CD4-positive, alpha-beta T cell treated with Interleukin-1 beta for 1 hour (primary cell): ENCODE data around the gene STAP2.
"Not testable (repeated sequence)": the region's sequence is repeated elsewhere in the genome, so short reads cannot be mapped to it uniquely, and the experiment has no call there.

ENCODE experiments used
- DNase-seq, 2 donors: peaks; one replicate each; pipeline ENCODE4 v3.0.0-alpha.2; 2020 to 2022

Gene STAP2

DNA sequence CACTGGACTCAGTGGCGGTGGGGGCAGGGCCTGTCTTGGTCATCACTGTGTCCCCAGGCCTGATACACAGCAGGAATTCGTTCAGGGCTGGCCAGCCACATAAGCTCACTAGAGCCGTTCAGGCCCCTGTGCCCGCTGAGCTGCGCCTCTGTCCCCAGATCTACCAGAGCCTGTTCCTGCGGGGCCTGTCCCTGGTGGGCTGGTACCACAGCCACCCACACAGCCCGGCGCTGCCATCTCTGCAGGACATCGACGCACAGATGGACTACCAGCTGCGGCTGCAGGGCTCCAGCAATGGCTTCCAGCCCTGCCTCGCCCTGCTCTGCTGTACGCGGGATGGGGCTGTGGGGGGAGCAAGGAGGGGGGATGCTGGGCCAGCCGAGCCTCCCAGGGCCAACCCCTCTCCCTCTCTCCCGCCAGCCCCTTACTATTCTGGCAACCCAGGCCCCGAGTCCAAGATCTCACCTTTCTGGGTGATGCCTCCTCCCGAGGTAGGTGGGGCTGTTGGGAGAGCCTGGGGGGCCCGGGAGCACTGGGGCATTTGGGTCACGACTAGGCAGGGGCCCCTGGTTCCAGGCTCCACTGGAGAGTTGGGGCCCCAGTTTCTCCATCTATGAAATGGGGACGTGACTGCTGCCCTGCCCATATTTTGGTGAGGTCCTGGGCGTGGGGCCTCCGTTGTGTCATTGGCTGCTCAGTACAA lies 18.6 kb upstream of the STAP2 start:
- DNase-seq, result no peak

DNA sequence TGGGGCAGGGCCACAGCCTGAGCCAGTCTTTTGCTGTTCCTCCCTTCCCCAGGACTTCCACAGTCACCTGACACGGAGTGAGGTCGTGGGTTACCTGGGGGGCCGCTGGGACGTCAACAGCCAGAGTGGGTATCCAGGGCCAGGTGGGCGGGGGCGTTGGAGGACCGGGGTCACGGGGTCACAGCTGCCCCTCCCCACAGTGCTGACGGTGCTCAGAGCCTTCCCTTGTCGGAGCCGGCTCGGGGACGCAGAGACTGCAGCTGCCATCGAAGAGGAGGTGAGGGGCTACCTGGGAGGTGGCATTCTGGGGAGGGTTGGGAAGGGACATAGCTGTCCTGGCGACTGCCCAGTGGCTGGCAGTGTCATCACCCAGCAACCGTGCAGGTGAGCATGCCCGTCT lies 16.3 kb upstream of the STAP2 start:
- DNase-seq, result no peak

DNA sequence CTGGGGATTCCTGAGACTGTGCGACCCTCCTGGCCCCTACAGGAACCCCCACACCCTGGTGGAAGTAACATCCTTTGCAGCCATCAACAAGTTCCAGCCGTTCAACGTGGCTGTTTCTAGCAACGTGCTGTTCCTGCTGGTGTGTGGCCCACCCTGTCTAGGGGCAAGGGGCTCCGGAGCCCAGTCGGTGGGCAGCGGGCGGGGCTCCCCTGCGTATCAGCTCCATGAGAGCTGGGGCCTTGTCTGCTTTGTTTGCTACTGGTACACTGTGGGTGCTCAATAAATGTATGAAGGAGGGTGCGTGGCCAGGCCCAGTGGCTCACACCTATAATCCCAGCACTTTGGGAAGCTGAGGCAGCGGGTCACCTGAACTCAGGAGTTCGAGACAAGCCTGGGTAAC lies 15.7 kb upstream of the STAP2 start:
- DNase-seq, result no peak

DNA sequence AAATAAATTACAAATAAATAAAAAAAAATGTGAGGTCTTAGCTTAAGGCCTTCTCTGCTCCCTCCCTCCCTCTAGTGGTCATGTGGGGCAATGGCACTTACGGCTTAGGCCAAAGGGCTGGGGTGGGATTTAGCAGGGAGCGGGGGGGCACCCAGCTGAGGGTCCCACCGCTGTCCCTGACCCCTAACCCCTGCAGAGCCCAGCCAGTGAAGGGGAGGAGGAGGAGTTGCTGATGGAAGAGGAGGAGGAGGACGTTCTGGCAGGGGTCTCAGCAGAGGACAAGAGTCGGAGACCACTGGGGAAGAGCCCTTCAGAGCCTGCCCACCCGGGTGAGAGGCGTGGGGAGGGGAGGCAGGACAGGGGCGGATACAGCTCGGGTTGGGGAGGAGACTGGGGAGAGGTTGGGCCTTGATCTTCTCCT lies 14.1 kb upstream of the STAP2 start:
- DNase-seq, result peak; percentile 64 to 70

DNA sequence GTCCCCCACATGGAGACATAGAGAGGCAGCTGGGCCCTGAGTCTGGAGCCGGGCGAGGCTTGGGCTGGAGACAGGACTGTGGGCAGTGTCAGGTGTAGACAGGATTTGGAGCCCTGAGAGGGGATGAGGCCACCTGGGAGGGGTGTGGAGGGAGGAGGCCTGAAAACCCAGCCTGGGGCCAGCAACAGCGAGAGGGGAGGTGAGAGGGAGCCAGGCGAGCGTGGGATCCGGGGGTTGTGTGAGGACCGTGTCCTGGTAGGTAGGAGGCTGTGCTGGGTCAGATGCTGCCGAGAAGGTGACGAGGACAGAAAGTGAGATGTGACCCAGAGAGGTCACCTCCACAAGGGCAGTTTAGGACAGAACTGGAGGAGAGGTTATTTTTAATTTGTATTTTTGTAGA lies 12.1 kb upstream of the STAP2 start:
- no peak for DNase-seq

DNA sequence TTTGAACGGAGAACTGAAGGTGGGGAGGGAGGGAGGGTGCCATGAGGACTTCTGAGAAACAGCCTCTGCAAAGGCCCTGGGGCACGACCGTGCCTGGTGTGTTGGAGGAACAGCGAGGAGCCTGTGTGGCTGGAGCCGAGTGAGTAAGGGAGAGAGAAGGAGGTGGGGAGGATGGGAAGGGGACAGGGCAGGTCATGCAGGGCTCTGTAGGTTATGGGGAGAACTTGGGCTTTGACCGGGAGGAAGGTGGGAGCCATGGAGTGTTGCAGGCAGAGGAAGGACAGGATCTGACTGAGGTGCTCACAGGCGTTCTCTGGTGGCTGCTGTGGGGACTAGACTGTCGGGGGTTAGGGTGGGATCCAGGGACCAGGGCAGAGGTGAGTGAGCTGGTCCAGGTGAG lies 11.5 kb upstream of the STAP2 start:
- DNase-seq, result no peak

DNA sequence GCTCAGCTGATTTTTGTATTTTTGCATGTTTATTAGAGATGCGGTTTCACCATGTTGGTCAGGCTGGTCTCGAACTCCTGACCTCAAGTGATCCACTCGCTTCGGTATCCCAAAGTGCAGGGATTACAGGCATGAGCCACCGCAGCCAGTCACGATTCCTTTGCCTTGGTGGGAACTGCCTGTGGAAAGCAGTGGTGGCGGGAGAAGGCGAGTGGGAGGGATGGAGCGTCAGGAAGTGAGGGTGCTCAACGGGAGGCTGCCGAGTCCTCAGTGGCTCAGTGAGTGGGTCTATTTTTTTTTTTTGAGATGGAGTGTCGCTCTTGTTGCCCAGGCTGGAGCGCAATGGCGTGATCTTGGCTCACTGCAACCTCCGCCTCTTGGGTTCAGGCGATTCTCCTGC lies 10.6 kb upstream of the STAP2 start:
- DNase-seq, result not testable (repeated sequence)

DNA sequence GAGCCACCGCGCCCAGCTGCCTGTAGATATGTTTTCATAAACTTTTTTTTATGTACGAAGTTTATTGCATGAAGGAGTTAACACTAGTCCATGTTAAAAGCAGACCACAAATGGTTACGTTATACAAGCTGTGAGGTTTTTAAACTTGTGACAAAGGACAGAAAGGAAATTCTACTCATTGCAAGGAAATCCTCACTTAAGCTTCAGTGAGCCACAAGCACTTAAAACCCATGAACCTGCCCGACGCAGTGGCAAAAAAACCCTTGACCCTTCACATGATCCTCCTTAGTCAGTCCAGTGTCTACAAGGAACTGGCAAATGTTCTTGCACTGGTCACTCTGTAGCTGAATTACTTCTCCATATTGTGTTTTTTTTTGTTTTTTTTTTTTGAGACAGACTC lies 8.9 kb upstream of the STAP2 start:
- no peak for DNase-seq

DNA sequence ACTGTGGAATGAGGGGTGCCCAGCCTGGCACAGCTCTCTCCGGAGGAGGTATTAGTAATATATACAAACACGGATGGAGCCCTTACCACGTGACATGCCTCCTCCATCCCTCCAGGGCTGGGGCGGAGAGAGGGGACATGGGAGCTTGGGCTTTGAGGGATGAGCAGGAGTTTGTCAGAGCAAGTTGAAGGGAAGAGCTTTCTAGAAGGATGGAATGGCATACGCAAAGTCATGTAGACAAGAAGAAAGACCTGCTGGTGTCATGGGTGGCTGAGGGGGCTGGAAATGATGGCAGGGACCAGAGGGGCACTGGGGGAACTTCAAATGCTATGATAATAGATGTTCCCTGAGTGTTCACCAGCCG lies 7.4 kb upstream of the STAP2 start:
- DNase-seq, result no peak

DNA sequence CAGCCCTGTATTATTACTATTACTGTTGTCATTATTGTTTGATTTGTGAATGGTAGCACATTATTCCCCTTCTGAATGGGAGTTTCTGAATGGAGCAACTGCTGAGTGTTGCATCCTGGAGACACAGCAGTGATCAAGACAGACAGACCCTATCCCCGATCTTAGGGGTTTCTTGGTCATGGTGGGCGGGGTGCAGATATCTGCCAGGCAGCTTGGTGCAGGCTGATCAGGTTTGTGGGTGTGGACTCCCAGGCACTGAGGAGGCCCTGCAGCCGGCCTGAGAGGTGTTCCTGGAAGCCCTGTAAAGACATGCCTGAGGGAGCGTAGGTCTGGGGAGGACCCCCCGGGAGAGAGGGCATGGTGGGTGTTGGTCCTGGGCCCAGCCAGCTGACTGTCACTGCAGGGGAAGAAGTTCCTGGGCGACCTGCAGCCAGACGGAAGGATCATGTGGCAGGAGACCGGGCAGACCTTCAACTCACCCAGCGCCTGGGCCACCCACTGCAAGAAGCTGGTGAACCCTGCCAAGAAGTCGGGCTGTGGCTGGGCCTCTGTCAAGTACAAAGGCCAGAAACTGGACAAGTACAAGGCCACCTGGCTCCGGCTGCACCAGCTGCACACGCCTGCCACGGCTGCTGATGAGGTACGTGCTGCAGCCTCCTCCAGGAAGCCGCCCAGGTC lies 6.9 kb upstream of the STAP2 start:
- DNase-seq, result no peak

DNA sequence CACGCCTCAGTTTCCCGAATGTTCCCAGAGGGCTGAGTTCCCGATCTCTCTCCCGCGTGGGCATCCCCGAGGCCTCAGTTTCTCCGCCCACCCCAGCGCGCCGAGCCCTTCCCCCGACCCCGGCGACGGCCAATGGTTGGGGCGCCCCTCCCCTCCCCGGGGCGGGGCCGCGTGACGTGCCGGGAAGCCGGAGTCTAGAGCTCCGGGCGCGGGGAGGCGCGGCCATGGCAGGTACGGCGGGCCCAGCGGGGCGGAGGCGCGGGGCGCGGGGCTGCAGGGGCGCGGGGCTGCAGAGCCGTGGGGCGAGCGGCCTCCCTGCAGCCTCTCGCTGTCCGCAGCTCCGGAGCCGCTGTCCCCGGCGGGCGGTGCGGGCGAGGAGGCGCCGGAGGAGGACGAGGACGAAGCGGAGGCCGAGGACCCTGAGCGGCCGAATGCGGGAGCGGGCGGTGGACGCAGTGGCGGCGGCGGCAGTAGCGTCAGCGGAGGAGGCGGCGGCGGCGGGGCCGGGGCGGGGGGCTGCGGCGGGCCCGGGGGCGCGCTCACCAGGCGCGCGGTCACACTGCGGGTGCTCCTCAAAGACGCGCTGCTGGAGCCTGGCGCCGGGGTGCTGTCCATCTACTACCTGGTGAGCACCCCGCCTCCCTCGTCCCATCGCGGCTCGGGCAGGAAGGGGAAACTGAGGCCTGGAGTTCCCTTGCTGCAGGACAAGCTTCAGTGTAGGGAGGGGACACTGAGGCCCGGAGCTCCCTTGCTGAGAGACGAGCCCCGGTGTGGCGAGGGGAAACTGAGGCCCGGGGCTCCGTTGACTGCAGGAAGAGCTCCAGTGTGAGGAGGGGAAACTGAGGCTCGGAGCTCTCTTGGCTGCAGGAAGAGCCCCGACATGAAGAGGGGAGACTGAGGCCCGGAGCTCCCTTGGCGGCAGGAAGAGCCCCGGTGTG lies 5.0 kb upstream of the STAP2 start, which contains the start of gene MPND:
Gene MPND, plus strand, starts transcription at position 193 of the 938 bp plus-strand sequence. Its CDS starts 32 bp downstream, at position 225.
- peak; percentile 87 to 90 for DNase-seq

DNA sequence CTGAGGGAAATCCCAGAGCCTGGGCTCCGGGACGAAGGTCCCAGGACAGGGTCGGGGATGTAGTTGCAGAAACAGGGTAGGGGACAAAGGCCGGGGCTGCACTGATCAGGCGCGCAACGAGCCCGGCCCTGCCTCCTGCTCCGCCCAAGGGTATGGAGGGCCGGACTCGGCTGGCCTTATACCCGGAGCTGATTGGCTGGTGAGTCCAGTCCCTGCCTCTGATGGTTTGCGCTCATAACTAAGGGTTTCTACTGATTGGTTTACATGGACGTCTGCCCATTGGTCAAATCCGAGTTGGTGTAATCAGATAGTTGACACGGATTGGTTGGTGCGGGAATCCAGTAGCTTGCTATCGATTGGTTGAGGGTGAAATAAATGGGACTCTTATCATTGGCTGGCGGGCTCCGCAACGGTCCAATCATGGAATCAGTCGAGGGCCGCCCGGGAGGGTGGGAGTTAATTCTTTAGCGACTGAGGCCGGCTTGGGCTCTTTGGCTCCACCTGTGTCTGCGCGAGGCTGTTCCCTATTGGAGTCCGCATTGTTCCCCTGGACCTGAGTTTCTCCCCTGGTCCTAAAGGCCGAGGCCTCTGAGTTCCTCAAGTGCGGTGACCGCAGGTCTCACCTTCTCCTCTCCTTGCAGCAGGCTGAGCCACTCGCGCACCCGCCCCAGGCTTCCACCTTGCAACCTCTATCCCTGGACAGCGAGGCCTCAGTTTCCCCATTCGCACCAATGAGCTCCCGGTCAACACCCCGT lies 4.2 kb upstream of the STAP2 start:
- DNase-seq, result peak; percentile 97 to 98

DNA sequence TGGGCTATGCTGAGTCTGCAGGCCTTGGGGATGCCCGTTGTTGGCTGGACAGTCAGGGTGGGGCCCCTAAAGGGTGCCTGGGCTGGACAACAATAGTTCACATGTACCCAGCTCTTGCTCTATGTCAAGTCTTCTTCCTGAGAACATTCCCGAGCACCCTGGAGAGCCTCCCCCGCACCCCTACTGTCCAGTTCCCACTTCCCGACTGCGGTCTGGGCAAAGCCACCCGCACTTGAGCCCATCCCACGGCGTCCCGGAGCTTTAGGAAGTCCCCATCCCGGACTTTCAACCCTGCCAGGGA lies 3.6 kb upstream of the STAP2 start:
- no peak for DNase-seq

DNA sequence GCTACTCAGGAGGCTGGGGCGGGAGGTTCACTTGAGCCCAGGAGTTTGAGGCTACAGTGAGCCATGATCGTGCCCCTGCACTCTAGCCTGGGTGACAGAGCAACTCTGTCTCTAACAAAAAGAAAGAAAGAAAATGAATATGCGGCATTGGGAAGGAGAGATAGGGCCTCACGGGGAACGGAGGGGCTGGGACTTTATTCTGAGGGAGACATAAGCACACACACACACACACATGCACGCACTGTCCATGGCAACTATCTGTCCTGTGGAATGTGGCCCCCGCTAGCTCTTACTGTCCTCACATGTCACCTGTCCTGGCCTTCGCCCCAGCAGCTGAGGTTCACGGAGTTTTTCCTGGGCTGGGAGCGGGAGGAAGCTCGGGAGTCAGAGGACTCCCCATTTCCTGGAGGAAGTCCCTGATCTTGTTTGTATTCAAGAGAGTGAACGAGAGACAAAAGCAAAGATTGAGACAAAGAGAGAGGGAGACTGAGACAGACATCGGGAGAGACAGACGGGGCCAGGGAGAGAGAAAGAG lies 654 bp downstream of the STAP2 start:
- DNase-seq, result no peak

DNA sequence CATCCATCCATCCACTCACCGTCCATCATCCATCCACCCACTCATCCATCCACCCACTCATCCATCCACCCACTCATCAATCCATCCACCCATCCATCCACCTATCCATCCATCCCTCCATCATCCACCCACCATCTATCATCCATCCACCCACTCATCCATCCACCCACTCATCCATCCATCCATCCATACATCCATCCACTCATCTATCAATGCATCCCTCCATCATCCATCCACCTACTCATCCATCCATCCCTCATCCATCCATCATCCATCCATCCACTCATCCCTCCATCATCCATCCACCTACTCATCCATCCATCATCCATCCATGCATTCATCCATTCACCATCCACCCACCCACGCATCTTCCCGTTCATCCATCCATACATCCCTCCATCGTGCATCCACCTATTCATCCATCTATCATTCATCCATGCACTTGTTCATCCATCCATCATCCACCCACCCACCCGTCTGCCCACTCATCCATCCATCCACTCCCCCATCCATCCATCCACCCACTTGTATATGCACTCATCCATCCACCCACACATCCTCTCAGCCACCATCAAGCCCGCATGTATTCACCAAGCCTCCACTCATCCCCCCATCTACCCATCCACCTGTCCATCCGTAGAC lies 3.6 kb downstream of the STAP2 start:
- no peak for DNase-seq

DNA sequence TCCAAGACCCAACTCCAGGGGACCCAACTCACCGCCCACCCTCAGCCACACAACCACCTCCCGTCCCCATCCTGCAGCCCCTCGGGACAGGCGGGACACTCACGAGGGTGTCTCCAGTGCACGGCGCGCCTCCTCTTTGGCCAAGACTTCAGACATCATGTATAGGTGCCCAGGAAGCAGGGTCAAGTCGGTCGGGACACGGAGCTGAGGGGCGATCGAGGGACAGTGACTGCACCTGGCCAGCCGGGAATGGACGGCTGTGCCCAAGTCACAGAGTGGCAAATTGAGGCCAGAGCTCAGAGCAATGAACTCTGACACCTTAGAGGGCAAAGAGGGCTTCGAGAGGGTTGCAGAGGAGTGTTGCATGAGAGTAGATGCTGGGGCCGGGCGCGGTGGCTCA lies 8.8 kb downstream of the STAP2 start:
- DNase-seq, result no peak

DNA sequence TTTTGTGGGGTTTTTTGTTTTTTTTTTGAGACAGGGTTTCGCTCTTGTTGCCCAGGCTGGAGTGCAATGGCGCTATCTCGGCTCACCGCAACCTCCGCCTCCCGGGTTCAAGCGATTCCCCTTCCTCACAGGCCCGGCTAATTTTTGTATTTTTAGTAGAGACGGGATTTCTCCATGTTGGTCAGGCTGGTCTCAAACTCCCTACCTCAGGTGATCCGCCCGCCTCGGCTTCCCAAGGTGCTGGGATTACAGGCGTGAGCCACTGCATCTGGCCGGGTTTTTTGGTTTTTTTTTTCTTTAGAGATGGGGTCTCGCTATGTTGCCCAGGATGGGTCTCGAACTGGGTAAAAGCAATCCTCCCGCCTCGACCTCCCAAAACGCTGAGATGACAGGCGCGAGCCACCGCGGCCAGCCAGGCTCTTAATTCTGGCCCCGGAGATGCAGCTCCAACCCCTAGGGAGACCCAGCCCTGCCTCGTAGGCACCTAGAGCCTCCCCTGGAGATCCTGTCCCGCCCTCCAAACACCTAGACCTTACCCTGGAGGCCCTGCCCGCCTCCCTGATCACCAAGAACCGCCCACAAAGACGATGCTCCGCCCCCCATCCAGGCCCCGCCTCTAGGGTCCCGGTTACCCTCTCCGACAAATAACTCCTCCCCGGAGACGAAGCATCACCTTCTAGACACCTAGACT lies 9.5 kb downstream of the STAP2 start:
- peak; percentile 27 to 36 for DNase-seq

DNA sequence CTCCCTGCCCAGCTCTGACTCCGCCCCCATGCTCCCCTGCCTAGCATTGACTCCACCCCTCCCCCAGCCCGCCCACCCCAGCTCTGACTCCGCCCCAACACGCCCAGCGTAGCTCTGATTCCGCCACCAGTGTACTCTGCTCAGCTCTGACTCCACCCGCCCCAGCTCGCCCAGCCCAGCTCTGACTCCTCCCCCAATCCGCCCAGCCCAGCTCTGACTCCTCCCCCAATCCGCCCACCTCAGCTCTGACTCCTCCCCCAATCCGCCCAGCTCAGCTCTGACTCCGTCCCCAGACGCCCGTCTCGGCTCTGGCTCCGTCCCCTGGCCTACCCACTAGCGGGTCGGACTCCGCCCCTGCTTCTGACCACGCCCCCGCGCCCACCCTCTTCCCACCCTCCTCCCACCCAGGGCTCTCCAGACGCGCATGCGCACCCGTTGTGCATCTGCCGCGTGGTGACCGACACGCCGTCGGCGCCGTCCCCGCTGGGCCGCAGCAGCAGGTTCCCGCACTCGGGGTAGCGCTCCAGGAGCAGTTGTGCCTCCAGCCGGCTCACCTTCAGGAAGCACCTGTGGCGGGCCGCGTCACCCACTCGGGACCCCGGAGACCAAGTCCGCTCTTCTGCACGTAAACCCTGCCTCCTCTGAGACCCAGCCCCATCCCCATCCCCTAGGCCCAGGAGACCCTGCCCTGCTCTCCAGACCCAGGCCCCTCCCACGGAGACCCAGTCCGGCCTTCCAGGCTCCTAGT lies 10.2 kb downstream of the STAP2 start:
- peak; percentile 95 to 96 for DNase-seq

DNA sequence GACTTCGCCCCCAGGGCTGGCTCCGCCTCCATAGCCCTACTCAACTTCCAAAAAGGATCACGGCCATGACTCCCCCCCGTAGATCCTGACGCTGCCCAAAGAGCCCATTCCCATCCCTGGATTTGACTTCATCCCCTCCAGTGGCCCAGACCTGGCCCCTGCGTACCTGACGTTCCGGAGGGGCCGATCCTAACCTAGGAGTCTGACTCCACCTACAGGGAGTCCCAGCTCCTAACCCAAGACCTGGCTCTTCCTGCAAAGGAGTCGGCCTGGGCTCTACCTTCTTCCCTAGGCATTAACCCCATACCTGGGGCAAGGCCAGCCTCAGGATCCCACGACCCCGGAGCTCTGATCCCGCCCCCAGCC lies 10.8 kb downstream of the STAP2 start:
- no peak for DNase-seq

DNA sequence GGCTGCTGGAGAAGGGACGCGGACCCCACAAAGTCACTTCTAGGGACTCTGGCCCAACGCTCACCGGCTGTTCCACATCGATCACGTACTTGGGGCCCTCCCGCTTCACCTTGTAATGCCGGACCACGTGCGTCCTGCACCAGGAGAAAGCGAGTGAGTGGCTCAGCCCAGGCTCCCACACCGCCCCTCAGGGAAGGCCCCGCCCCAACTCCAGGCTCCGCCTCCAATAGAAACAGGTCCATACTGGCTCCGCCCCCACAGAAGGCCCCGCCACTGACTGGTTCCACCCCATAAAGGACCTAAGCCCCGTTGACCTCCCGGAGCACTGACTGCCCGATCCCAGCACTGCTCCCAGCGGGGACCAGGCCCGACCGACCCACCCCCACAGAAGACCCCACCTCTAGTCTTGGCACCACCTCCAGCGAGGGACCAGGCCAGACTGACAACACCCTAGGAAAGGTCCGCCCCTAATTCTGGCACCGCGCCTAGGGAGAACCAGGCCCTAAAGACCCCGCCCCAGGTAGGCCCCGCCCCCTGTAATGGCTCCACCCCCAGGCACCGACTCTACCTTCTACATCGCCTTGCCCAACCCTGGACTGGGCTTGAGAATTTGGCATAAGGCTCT lies 11.3 kb downstream of the STAP2 start:
- DNase-seq, result peak; percentile 77 to 79
